Neural cell (in vitro differentiated cells): Measurements from ENCODE around the gene FLT3.

Experiments
- CTCF ChIP-seq: fragments of 450-650 bp; IDR thresholded peaks from 2 replicates; pipeline ENCODE4 v1.5.1; 2014; ENCODE audit warnings: antibody characterized with exemption, mild to moderate bottlenecking, moderate library complexity; ENCODE audit not compliant: poor library complexity, severe bottlenecking
- EP300 ChIP-seq: fragments of 450-650 bp; conservative IDR thresholded peaks from 2 replicates; pipeline ENCODE4 v1.6.1; 2014; ENCODE audit warnings: antibody characterized with exemption, mild to moderate bottlenecking, moderate library complexity; ENCODE audit not compliant: poor library complexity, severe bottlenecking
- EZH2 ChIP-seq: fragments of 200-600, 300-800 bp; shearing (Covaris generic), sonication (generic); IDR thresholded peaks from 2 replicates; pipeline ENCODE4 v1.6.1; 2014; ENCODE audit warnings: antibody characterized with exemption, low read length, borderline replicate concordance, mild to moderate bottlenecking; ENCODE audit not compliant: insufficient read depth, poor library complexity, severe bottlenecking
- MXI1 ChIP-seq: fragments of 450-650 bp; conservative IDR thresholded peaks from 2 replicates; pipeline ENCODE4 v1.6.1; 2014; ENCODE audit warnings: antibody characterized with exemption, mild to moderate bottlenecking; ENCODE audit not compliant: poor library complexity, severe bottlenecking
- POLR2AphosphoS5 ChIP-seq: IDR thresholded peaks from 2 replicates; pipeline ENCODE4 v1.6.1; 2012
- RAD21 ChIP-seq: fragments of 450-650 bp; conservative IDR thresholded peaks from 2 replicates; pipeline ENCODE4 v1.6.1; 2014; ENCODE audit warnings: antibody characterized with exemption, mild to moderate bottlenecking, moderate library complexity
- REST ChIP-seq: IDR thresholded peaks from 2 replicates; pipeline ENCODE4 v1.6.1; 2012; ENCODE audit warnings: borderline replicate concordance
- SMC3 ChIP-seq: fragments of 450-650 bp; conservative IDR thresholded peaks from 2 replicates; pipeline ENCODE4 v1.6.1; 2014; ENCODE audit warnings: antibody characterized with exemption, mild to moderate bottlenecking, moderate library complexity; ENCODE audit not compliant: poor library complexity
- TAF1 ChIP-seq: IDR thresholded peaks from 2 replicates; pipeline ENCODE4 v1.6.1; 2012; ENCODE audit warnings: low read depth

GRCh38 chr13:27976362-27977091, 123.8 kb downstream of the FLT3 start:
- no peak for TF ChIP-seq REST
- TF ChIP-seq EZH2 = peak; percentile 65
- no peak for TF ChIP-seq POLR2AphosphoS5
- TF ChIP-seq CTCF = no peak
- TF ChIP-seq EP300 = no peak
- no peak for TF ChIP-seq SMC3
- TF ChIP-seq TAF1 = no peak
- TF ChIP-seq RAD21 = no peak
- TF ChIP-seq MXI1 = no peak
